Chondrocyte (in vitro differentiated cells): ENCODE results near the gene ADAR. TPM values are rescaled to one million over a fixed set of nuclear protein-coding genes. Genes with fewer than 3 reads are reported as not detected.

Experiments used
- DNase-seq: peaks from one replicate; pipeline ENCODE4 v3.0.0; 2021; ENCODE audit warnings: mixed read lengths, low spot score
- H3K27ac Mint-ChIP-seq: one replicate; pipeline ENCODE4 v1.8.0; 2021; ENCODE audit warnings: mild to moderate bottlenecking, moderate library complexity, mixed read lengths; ENCODE audit not compliant: unreplicated experiment
- H3K27me3 Mint-ChIP-seq: 2 replicates; pipeline ENCODE4 v1.8.0; 2021; ENCODE audit warnings: low read depth, mixed read lengths
- H3K36me3 Mint-ChIP-seq: 2 replicates; pipeline ENCODE4 v1.8.0; 2021; ENCODE audit warnings: low read depth, mixed read lengths
- H3K4me1 Mint-ChIP-seq: 2 replicates; pipeline ENCODE4 v1.8.0; 2021; ENCODE audit warnings: low read depth, mild to moderate bottlenecking, mixed read lengths
- H3K4me3 Mint-ChIP-seq: one replicate; pipeline ENCODE4 v1.8.0; 2021; ENCODE audit warnings: mild to moderate bottlenecking, moderate library complexity, mixed read lengths; ENCODE audit not compliant: unreplicated experiment
- H3K9me3 Mint-ChIP-seq: 2 replicates; pipeline ENCODE4 v1.8.0; 2021; ENCODE audit warnings: low read depth, mixed read lengths
- total RNA-seq: library from RNA; stranded (reverse); gene quantifications from 3 replicates; pipeline ENCODE4 v1.2.1, GENCODE V29; 2021
- TF ChIP-seq, protein P1 (sequence below): fragments of 200-600 bp; sonication (generic); IDR thresholded peaks from 2 replicates; pipeline ENCODE4 v1.5.0; 2021; ENCODE audit warnings: antibody characterized with exemption, mild to moderate bottlenecking, moderate library complexity

The ADAR gene
- total RNA-seq, 1 donor from 2014 or later, result 125 TPM

DNA sequence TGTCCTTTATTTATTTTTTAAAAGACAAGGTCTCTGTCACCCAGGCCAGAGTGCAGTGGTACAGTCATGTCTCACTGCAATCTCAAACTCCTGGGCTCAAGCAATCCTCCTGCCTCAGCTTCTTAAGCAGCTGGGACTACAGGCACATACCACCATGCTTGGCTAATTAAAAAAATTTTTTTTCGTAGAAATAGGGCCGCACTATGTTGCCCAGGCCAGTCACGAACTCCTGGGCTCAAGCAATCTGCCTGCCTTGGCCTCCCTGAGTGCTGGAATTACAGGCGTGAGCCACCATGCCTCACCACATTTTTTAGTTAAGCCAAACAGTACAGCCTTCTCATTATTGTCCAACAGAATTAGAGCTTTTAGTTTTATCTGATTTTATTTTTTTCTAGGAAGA is 7.4 kb upstream of the ADAR start:
- H3K27ac Mint-ChIP-seq, result no peak overlapping the region
- peaks cover 31% of the 10 kb centered on the region for H3K4me1 Mint-ChIP-seq
- H3K9me3 Mint-ChIP-seq, result no peaks in the 10 kb centered on the region

DNA sequence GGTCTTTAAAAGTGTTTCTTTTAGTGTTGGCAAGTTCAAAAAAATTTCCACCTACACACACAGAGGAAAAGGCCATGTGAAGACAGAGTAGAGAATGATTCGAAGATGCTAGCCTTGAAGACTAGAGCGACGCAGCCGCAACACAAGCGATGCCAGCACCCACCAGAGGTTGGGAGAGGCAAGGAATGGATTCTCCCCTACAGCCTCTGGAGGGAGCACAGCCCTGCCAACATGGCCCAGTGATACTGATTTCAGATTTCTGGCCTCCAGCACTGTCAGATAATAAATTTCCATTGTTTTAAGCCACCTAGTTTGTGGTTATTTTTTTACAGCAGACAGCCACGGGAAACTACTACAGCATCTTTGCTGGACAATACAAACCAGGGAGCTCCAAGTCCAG is 6.9 kb upstream of the ADAR start:
- Mint-ChIP-seq H3K36me3 (no peaks in the 10 kb centered on the region), H3K4me1 (peaks cover 32% of the 10 kb centered on the region), H3K27me3 (no peaks in the 10 kb centered on the region), H3K9me3 (no peaks in the 10 kb centered on the region), H3K4me3 (no peak overlapping the region), H3K27ac (no peak overlapping the region)
- TF ChIP-seq, protein P1, sequence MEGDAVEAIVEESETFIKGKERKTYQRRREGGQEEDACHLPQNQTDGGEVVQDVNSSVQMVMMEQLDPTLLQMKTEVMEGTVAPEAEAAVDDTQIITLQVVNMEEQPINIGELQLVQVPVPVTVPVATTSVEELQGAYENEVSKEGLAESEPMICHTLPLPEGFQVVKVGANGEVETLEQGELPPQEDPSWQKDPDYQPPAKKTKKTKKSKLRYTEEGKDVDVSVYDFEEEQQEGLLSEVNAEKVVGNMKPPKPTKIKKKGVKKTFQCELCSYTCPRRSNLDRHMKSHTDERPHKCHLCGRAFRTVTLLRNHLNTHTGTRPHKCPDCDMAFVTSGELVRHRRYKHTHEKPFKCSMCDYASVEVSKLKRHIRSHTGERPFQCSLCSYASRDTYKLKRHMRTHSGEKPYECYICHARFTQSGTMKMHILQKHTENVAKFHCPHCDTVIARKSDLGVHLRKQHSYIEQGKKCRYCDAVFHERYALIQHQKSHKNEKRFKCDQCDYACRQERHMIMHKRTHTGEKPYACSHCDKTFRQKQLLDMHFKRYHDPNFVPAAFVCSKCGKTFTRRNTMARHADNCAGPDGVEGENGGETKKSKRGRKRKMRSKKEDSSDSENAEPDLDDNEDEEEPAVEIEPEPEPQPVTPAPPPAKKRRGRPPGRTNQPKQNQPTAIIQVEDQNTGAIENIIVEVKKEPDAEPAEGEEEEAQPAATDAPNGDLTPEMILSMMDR, result peak; percentile 23
- no peak for DNase-seq

More for the DNA sequence above, 7.4 kb upstream of the ADAR start:
- DNase-seq, result no peak
- TF ChIP-seq, protein P1, result no peak
- Mint-ChIP-seq H3K36me3 (no peaks in the 10 kb centered on the region), H3K27me3 (no peaks in the 10 kb centered on the region), H3K4me3 (no peak overlapping the region)

DNA sequence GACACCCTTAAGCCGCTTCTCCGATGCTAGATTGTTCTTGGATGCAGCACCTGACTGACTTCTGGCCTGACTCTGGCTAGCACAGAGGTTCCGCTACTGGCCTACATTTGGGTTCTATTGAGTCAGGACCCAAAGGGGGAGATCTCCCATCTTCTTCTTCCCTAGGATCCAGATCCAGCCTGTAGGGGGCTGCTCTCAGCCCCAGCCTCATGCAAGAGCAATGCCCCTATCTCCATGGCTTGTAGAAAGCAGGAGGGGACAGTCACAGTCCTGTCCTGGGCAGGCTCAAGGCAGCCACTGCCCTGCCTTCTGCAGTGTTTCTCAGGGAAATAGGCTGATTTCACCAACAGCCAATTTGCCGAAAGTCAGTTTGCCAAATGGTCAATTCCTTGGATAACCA is 6.3 kb upstream of the ADAR start:
- peaks cover 34% of the 10 kb centered on the region for H3K4me1 Mint-ChIP-seq
- no peak overlapping the region for H3K4me3 Mint-ChIP-seq
- no peak overlapping the region for H3K27ac Mint-ChIP-seq

DNA sequence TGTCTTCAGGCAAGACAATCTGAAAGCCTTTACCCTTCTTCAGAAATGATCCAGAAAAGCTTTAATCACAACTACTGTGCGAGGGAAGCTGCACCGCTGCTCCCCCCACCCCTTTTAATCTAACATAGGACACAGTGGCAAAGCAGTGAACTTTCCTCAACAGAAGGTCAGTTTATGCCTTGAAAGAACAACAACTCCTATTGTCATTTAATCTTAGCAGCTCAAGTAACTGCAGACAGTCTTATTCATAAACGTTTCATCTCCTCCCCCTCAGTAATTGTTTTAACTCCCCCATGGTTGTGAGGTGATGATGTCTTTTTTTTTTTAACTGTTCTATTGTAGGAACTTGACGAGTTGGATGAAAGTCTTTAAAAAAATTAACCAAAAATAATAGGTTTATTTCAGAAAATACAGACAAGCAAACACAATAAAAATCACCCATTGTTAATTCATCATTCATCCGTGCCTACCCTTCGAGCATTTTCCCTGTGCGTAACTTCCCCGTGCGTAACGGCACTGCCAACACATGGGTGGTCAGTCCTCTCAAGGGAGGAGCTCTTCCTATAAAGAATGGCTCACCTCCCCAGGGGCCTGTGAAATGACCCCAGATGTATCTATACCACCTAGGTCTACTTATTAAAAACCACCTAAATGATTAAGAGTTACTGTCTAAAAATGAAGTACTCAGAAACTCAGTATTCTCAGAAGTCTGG is 3.3 kb upstream of the ADAR start:
- Mint-ChIP-seq H3K27ac (peak overlapping the region; percentile 6), H3K4me1 (peaks cover 39% of the 10 kb centered on the region), H3K9me3 (no peaks in the 10 kb centered on the region), H3K27me3 (no peaks in the 10 kb centered on the region), H3K4me3 (no peak overlapping the region), H3K36me3 (no peaks in the 10 kb centered on the region)
- DNase-seq, result no peak
- TF ChIP-seq, protein P1, result no peak

More for the DNA sequence above, 6.3 kb upstream of the ADAR start:
- Mint-ChIP-seq H3K9me3 (no peaks in the 10 kb centered on the region), H3K27me3 (no peaks in the 10 kb centered on the region), H3K36me3 (no peaks in the 10 kb centered on the region)
- no peak for DNase-seq
- TF ChIP-seq, protein P1, result no peak

DNA sequence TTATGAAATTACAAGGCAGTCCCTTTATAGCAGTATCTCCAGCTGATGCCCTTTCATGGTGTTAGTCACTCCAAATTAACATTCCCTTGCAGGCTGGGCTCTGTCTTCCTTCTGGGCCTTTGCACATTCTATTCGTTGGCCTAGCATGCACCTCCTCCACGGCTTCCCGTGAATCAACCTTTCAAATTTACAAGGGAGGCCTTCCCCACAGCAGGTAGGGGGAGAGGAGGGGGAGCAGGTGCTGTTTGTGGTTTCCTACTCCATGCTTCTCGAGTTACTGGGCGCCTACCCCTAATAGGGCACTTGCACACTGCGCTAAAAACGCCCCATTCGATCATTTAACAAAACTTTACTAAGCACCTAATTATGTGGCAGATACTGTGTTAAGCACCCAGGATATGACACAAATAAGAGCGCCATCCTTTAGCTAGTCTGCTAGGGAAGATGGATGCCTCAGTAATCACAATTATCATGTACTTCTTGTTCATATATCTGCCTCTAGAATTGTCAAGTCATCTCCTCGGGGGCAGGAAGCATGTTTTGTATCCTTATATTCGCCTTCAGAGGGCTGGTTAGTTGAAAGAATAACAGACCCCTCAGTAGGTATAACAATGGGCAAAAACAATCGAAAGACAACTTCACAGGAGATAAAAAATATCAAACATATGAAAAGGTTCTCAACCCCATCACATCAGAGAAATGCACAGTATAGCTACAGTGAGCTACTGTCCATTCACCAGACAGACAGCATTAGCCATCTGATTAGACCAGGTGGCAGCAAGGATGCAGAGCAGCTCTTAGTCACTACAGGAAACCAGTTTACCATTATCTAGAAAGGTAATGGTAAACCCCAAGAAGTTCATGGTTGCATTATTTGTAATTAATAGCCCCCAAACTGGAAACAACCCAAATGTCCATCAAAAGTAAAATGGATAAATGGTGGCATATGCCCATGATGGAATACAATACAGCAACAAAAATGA is 1.7 kb upstream of the ADAR start:
- Mint-ChIP-seq H3K27me3 (no peaks in the 10 kb centered on the region), H3K9me3 (no peaks in the 10 kb centered on the region), H3K27ac (peak overlapping the region; percentile 97), H3K4me3 (peak overlapping the region; percentile 83), H3K36me3 (no peaks in the 10 kb centered on the region), H3K4me1 (peaks cover 44% of the 10 kb centered on the region)
- no peak for DNase-seq
- TF ChIP-seq, protein P1, result no peak
